ENCODE measurements around the gene TRIM63.

GRCh38 chr1:26083208-26083607 lies 15.8 kb upstream of the TRIM63 start:
- TF ChIP-seq CTCF (IDR thresholded peaks at IDR 0.05) (no peak), POLR2A (IDR thresholded peaks at IDR 0.05) (no peak)

Measured in body of pancreas (tissue), 4 donors.